GM20000 (cell line): ENCODE results near the gene PIGQ.

Experiments
- DNase-seq: peaks from one replicate; pipeline ENCODE4 v3.0.0; 2012; ENCODE audit warnings: low spot score
- CTCF ChIP-seq: IDR thresholded peaks from 2 replicates; pipeline ENCODE4 v1.5.1; 2012; ENCODE audit warnings: mild to moderate bottlenecking, control low read depth; ENCODE audit errors: extremely low read depth, missing control alignments

The PIGQ gene

GRCh38 chr16:583470-583814, 13.7 kb downstream of the PIGQ start:
- no peak for DNase-seq
- TF ChIP-seq CTCF: no peak

- TF ChIP-seq CTCF: no peak
- no peak for DNase-seq
Observed at GRCh38 chr16:583815-584591, 14.2 kb downstream of the PIGQ start.

DNA sequence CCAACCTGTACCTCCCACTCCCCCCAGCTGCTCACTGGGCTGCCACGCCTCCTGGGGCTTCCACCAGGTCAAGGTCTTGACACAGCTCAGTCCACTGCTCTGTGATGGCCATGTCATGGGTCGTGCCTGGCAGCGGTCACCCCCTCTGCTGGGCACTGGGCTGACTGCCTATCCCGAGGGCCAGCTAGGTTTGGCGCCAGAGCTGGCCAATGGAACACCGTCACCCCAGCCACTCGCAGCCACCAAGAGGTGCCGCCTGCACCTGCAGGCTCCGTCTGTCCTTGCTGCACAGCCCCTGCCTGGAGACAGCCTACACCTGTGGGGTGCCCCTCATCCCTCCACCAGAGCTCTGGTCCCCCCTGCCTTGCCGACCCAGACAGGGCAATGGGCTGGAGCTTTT, 15.6 kb downstream of the PIGQ start:
- DNase-seq: no peak
- TF ChIP-seq CTCF: no peak

DNA sequence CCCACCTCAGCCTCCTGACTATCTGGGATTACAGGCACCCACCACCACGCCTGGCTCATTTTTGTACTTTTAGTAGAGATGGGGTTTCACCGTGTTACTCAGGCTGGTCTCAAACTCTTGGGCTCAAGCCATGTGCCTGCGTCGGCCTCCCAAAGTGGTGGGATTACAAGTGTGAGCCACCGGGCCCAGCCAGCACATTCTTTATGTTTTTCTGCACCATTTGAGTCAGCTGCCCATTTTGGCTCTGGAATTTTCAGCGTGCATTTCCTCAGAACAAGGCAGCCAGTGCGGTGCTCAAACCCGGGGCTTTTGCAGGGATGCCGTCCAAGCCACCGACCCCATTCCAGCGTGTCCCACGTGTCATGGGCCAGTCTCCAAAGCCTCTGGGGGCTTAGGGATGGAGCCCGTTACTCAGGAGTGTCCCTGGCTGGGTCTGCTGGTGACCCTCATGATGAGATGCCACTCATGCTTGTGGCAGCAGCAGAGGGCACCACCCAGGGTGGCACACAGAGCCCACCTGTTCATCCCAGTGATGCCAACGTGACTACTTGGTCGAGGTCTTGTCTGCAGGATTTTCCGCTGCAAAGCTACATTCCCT, 16.4 kb downstream of the PIGQ start:
- DNase-seq: no peak
- TF ChIP-seq CTCF: no peak

DNA sequence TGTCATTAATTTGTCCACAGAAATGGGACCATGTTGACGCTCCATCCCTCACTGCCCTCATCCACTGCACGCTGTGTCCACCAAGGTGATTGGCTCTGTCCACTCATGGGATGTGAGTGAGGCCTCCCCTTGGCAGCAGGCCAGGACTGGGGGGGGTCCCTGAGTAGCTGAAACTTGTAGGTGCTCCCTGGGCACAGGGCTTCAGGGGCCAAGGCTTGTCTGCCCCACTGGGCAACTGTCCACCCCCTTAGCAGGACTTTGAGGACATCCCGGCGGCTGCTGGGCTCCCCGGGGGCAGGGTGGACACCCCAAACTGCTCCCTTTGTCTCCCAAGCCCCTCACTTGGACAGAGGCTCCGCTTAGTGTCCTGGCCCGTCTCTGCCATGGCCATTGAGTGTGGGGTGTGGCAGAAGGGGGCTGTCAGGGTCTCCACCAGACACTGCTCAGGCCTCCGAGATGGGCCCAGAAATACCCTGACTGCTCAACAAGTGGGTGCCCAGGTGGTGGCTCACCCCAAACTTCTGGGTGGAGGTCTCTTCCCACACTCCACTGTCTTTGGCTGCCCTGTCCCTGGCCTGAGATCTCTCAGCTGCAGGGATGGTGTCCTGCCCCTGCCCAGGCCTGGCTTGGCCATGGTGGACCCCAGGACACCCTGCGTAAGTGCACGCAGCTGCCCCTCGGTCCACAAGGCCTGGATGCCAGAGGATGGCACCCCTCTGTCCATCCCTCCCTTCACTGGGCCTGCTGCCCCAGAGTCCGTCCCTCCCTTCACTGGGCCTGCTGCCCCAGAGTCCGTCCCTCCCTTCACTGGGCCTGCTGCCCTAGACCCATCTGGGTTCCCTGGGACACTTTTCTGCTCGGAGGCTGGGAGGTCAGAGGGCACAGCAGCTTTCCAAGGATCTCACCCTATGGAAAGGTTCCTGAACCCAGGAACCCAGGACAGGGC, 17.1 kb downstream of the PIGQ start:
- no peak for DNase-seq
- no peak for TF ChIP-seq CTCF

GRCh38 chr16:588639-588888, 18.8 kb downstream of the PIGQ start:
- no peak for TF ChIP-seq CTCF
- no peak for DNase-seq
